ENCODE data around the gene DLX2. TPM values are rescaled to one million over a fixed set of nuclear protein-coding genes. Genes with fewer than 3 reads are reported as not detected.

DLX2 gene
- total and polyA plus RNA-seq, 2 of the 13 experiments (the other 11 are each of a cell fraction or from before 2014, with no cell fraction given) = 0.07 to 0.15 TPM

DNA sequence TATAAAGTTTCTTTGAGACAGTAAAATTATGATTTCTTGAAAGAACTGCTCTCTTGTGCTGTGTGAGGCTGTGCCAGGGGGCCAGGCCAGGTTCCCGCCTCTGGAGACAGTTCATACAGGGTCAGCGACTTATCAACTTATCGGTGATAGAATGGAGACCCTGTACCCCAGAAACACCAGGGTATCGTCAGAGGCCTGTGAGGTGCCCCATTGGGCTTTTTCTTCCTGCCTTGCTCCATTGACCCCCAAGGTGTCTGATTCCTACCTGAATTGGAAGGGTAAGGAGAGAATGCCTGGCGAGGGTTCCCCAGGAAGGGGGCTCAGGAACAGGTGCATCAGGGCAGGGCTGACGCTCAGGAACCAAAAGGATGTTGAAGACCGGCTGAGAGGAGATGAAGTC is 13.1 kb downstream of the DLX2 start:
- ATAC-seq (no peak), DNase-seq (ENCODE audit: low spot score) (no peak), FAIRE-seq (no peak)
- no TSS peak for BruUV-seq (replicated peaks)
- no peak overlapping the region for H3K9ac ChIP-seq (ENCODE audit: insufficient read depth, low read depth, low read length)
- H2AFZ ChIP-seq (ENCODE audit: low read length) = no peak overlapping the region
- peak overlapping the region; percentile 40 for H3K4me2 ChIP-seq (ENCODE audit: low read depth, low read length)
- intact Hi-C loops (cut with micrococcal nuclease; ENCODE audit: unreplicated experiment) = loop anchor here (5.0 kb wide), 1 partner anchor 37 kb away; no protein-coding TSS in a partner anchor
- H4K20me1 ChIP-seq (ENCODE audit: insufficient read depth, low read length) = peaks cover 9% of the 10 kb centered on the region; the same call in 1 of the 2 replicates
- H3K79me2 ChIP-seq (ENCODE audit: insufficient read depth, low read length) = no peaks in the 10 kb centered on the region
- in situ Hi-C loops (cut with HindIII; ENCODE audit: extremely low pct_ligation_motif_present, low pct_unique_long_range_greater_than_20kb) = no loop called here
- peaks cover 15 to 94% of the 10 kb centered on the region in 2 experiments; a peak in 4 of 5 replicates for H3K27me3 ChIP-seq (ENCODE audit: control insufficient read depth in 1 of 2, insufficient read depth in 2 of 2, low read length in 2 of 2)
- 36% methylated on average over 7 of the region's 7 CpGs for WGBS (ENCODE audit: low lambda C conversion rate)
- ChIA-PET POLR2A (interaction anchor here (2.5 kb wide), 1 partner anchor 12 kb away, joined by 16 read pairs; the partner anchor contains the start of gene DLX2), CTCF (ENCODE audit: low intra/inter-chr PET ratio, low total read pairs) (no interaction called here)
- H3K27ac ChIP-seq (ENCODE audit: extremely low read length, insufficient read depth, low read length) = no peak overlapping the region
- no peaks in the 10 kb centered on the region for H3K36me3 ChIP-seq (replicated peaks in 1 of 2; ENCODE audit: control insufficient read depth in 1 of 2, insufficient read depth in 2 of 2, low read length in 2 of 2)
- TF ChIP-seq RXRA (CRISPR knock-in tag; IDR thresholded peaks at IDR 0.05) (0 out of 2 replicates have a peak, but pooled peaks have one; percentile 9), ZSCAN30 (CRISPR knock-in tag; IDR thresholded peaks at IDR 0.05) (no peak)
- no peak overlapping the region for H3K4me3 ChIP-seq (replicated peaks in 1 of 3; ENCODE audit: insufficient read depth in 1 of 3, low read depth in 2 of 3, low read length in 3 of 3)
- no peaks in the 10 kb centered on the region for H3K9me3 ChIP-seq (ENCODE audit: low read length)
- H3K4me1 ChIP-seq (ENCODE audit: insufficient read depth, low read length) = peaks cover 45% of the 10 kb centered on the region

DNA sequence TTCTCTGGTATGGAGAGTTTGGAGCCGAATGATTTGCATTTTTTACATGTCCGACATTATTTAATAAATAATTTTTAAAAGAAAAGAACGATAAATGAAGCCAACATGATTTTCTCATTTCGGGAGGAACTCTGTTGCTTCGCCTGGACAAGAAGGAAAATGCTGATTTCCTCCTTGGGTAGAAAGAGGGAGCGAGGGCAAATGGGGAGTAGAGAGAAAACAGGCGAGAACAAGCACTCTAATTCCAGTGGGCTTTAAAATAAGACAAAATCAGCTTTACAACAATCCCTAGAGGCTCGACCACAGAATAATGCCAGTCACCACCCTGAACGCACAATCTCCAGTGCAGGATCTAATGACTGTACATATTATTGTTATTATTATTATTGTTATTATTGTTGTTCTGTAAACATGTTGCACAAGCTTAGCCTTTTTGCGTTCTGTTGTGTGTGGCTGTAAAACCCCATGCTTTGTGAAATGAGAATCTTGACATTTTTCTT is 13.6 kb downstream of the DLX2 start:
- POLR2A ChIA-PET = interaction anchor here (0.9 to 1.4 kb wide), 2 partner anchors 10 to 14 kb away, joined by 4 read pairs; partner anchors contain the start of gene DLX2
- no TSS peak for BruUV-seq (replicated peaks)
- peak; percentile 32 for FAIRE-seq
- Histone ChIP-seq H3K4me2 (ENCODE audit: low read depth, low read length) (no peak overlapping the region), H3K27ac (ENCODE audit: extremely low read length, insufficient read depth, low read length) (no peak overlapping the region), H3K79me2 (ENCODE audit: insufficient read depth, low read length) (no peaks in the 10 kb centered on the region), H3K4me3 (replicated peaks in 1 of 3; ENCODE audit: insufficient read depth in 1 of 3, low read depth in 2 of 3, low read length in 3 of 3) (no peak overlapping the region), H3K27me3 (ENCODE audit: control insufficient read depth in 1 of 2, insufficient read depth in 2 of 2, low read length in 2 of 2) (peaks cover 16 to 94% of the 10 kb centered on the region in 2 experiments; a peak in 4 of 5 replicates), H2AFZ (ENCODE audit: low read length) (no peak overlapping the region), H3K9me3 (ENCODE audit: low read length) (no peaks in the 10 kb centered on the region), H3K4me1 (ENCODE audit: insufficient read depth, low read length) (peaks cover 51% of the 10 kb centered on the region), H3K36me3 (replicated peaks in 1 of 2; ENCODE audit: control insufficient read depth in 1 of 2, insufficient read depth in 2 of 2, low read length in 2 of 2) (no peaks in the 10 kb centered on the region), H4K20me1 (ENCODE audit: insufficient read depth, low read length) (peaks cover 9% of the 10 kb centered on the region; the same call in 1 of the 2 replicates), H3K9ac (ENCODE audit: insufficient read depth, low read depth, low read length) (no peak overlapping the region)
- DNase-seq (ENCODE audit: low spot score) = no peak
- ATAC-seq = no peak
- intact Hi-C loops (cut with micrococcal nuclease; ENCODE audit: unreplicated experiment) (loop anchor here (5.0 kb wide), 1 partner anchor 37 kb away; no protein-coding TSS in a partner anchor), in situ Hi-C loops (cut with HindIII; ENCODE audit: extremely low pct_ligation_motif_present, low pct_unique_long_range_greater_than_20kb) (no loop called here)
- TF ChIP-seq, protein P1, sequence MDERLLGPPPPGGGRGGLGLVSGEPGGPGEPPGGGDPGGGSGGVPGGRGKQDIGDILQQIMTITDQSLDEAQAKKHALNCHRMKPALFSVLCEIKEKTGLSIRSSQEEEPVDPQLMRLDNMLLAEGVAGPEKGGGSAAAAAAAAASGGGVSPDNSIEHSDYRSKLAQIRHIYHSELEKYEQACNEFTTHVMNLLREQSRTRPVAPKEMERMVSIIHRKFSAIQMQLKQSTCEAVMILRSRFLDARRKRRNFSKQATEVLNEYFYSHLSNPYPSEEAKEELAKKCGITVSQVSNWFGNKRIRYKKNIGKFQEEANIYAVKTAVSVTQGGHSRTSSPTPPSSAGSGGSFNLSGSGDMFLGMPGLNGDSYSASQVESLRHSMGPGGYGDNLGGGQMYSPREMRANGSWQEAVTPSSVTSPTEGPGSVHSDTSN (CRISPR knock-in tag; IDR thresholded peaks at IDR 0.05) = no peak
- TF ChIP-seq, protein P2, sequence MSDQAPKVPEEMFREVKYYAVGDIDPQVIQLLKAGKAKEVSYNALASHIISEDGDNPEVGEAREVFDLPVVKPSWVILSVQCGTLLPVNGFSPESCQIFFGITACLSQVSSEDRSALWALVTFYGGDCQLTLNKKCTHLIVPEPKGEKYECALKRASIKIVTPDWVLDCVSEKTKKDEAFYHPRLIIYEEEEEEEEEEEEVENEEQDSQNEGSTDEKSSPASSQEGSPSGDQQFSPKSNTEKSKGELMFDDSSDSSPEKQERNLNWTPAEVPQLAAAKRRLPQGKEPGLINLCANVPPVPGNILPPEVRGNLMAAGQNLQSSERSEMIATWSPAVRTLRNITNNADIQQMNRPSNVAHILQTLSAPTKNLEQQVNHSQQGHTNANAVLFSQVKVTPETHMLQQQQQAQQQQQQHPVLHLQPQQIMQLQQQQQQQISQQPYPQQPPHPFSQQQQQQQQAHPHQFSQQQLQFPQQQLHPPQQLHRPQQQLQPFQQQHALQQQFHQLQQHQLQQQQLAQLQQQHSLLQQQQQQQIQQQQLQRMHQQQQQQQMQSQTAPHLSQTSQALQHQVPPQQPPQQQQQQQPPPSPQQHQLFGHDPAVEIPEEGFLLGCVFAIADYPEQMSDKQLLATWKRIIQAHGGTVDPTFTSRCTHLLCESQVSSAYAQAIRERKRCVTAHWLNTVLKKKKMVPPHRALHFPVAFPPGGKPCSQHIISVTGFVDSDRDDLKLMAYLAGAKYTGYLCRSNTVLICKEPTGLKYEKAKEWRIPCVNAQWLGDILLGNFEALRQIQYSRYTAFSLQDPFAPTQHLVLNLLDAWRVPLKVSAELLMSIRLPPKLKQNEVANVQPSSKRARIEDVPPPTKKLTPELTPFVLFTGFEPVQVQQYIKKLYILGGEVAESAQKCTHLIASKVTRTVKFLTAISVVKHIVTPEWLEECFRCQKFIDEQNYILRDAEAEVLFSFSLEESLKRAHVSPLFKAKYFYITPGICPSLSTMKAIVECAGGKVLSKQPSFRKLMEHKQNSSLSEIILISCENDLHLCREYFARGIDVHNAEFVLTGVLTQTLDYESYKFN (CRISPR knock-in tag; conservative IDR thresholded peaks at IDR 0.05) = no peak
- TF ChIP-seq CBX2 (IDR thresholded peaks at IDR 0.05; ENCODE audit: low read depth, low read length) = peak; percentile 98
- TF ChIP-seq CBX2 (CRISPR knock-in tag; IDR thresholded peaks at IDR 0.05; ENCODE audit: low read depth) = no peak
- TF ChIP-seq SOX13 (IDR thresholded peaks at IDR 0.05) = 0 out of 2 replicates have a peak, but pooled peaks have one; percentile 3
- no peak for TF ChIP-seq SOX13 (CRISPR knock-in tag; conservative IDR thresholded peaks at IDR 0.05 in 1 of 2, IDR thresholded peaks at IDR 0.05 in 1 of 2)
- no peak for TF ChIP-seq ZNF232 (CRISPR knock-in tag; IDR thresholded peaks at IDR 0.05; ENCODE audit: borderline replicate concordance)
- TF ChIP-seq FOSL2 (CRISPR knock-in tag; IDR thresholded peaks at IDR 0.05) = no peak
- 40% methylated on average over 10 of the region's 10 CpGs for WGBS (ENCODE audit: low lambda C conversion rate)
- CTCF ChIA-PET (ENCODE audit: low intra/inter-chr PET ratio, low total read pairs) = no interaction called here
